UCSD-AML1 (cell line): ENCODE measurements around the gene HHAT.
A peak's percentile ranks its signal among the peaks of the same experiment; 100 is the strongest.

Source experiments
- DNase-seq: peaks from one replicate; lab custom pipeline; 2025; ENCODE audit not compliant: unreplicated experiment; lab: John Stamatoyannopoulos, UW

HHAT gene

DNA sequence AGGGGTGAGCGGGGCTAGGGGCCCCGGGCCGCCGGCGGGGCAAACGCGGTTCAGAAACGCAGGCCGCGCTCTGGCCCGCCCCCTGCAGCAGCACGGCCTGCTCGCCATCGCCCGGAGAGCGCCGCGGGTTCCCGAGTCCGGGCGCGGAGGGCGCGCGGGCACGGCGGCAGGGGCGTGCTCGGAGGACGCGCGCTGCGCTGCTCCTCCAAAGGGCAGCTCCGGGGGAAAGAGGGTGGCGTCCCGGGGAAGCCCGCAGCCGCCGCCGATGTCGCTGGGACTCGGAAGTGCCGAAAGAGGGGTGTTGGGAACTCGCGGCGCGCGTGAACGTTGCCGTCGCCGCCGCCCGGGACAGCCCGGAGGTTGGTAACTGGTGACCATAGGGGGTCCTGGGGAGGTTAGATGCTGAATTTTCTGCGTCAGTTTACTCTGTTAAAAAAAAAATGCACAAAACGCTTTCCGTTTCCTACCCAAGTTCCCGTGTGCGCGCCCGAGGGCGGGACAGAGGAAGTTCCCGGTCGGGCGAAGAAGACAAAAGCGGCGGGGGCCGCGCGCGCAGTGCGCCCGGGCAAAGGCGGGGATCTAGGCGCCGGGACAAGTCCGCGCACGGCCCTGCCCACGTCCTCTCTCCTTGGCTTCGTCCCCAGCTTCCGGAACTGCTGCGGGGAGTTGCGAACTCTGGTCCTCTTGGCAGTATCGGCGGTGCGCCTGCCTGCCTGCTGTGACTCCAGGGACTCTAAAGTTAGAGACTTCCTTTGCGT lies at the start of gene HHAT:
Gene HHAT, plus strand, starts transcription at position 157 of the 758 bp plus-strand sequence. CDS start 20,074 bp downstream, outside the sequence.
- DNase-seq = peak; percentile 74

DNA sequence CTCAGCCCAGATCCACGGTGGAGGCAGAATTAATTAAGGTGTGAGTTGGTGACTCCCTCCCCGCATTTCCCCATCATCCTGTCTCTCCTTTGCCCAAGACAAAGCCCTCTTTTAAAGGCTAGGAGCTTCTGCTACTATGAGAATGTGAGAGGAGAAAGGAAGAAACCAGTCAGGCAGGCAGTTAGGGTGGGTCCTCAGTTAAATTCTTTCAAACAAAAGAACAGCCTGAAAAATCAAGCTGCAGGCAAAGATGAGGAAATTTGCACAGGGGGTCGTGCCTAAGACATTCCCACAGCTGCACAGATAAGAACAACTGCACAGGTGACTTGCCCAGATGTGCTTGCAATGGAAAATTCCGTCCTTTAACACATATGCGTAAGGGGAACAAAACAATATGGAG lies 48.5 kb upstream of the HHAT start:
- DNase-seq = no peak

DNA sequence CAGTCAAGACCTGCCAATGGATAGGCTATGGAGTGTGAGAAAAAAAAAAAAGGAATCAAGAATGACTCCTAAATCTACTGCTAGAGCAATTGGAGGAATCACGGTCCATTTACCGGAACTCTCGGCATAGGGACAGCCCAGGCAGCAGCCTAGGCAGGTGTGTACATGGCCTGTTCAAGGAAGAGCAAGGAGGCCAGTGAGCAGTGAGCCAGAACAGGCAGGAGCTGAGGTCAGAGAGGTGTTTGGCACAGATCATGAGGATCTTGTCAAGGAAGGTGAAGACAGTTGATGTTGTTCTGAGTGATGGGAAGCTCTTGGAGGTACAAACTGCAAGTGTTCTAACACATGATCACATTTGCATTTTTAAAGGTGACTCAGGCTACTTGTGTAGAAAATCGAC lies 40.6 kb upstream of the HHAT start:
- no peak for DNase-seq

DNA sequence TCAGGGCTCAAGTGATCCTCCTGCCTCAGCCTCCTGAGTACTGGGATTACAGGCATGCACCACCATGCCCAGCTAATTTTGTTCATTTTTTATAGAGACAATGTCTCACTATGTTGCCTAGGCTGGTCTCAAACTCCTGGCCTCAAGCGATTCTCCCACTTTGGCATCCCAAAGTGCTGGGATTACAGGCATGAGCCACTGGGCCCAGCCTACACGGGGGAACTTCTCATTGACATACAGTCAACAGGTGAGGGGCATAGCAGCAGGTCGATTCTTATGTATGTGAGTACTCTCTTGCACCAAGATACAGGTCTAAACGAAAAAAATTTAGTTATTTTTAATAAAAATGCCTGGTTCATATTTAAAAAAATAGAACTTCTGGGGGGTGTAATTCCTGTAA lies 39.5 kb upstream of the HHAT start:
- no peak for DNase-seq

DNA sequence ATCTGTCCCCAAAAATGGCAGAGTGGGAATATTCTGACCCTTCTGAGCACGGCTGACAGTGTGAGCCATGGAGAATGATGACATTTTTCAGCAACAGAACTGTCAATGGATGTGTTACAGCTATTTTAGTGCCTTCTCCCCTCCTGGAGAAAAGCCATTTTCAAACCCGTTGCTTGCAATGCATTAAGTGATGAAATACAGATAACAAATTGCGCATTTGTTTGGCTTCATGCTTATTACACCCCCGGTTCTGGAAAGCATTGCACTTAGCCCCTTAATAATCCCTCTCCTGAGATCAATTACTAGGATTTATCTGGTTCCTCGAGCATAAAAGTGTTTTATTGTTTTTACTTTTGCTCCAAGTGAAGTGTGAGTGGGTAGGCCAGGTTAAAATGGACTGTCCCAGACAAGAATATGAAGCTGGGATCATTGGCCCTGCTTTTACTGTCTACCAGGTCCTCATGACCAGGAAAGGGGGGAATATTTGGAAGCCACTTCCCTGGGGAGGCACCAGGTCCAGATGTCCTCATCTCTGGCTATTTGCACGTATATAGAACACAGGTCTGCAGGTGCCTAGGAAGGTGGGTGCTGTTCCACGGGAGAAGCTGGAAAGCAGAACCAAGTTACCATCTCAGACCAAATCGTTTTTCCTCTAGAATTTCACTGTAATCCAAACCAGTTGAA lies 37.5 kb upstream of the HHAT start:
- DNase-seq = no peak

DNA sequence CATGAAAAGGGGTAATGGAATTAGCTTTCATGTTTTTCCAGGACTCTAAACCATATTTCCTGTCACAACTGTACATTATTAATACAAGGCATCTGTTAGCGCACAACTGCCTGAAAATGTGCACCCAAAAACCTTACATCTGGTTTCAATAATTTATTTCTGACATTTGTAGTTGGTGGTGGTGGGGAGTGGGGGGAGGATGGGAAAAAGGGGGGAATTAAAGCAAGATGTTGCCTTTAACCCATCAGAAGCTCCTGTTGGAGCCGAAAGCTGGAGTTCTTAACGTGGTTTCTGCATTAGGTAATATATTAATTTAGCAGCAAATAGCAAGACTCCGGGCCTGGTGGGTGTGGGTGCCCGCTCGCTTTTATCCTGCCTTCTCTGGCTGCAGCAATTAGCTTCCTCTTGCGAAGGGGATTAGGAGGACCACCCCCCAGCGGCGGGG lies 36.9 kb upstream of the HHAT start:
- no peak for DNase-seq

DNA sequence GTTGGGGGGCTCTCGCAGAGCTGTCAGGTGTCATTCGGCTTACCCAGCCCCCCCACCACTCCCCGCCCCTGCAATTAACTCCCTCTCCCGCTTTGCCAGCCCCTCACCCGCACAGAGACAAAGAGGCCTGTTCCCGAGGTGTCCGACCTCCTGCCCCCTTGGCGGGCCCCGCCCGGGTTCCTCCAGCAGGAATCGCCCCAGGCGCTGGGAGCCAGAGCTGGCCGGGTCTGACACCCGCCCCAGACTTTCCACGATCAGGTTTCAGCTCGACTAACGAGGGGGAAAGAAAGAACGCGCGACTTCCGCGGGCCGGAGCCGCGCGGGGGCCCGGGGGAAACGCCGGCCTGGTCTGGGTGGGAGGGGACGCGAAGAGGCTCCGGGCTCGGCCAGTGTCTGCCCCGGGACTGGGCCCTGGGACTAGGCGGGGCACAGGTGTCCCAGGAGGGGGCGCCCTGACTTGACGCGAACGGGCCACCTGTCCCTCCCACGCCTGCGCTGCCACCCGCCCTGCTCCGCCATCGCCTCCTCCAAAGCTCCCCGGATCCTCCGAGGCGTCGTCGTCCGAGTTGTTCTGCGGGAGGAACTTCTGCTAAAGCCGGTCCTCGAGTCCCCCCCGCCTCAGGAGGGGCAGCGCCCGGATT lies 36.4 kb upstream of the HHAT start:
- DNase-seq = no peak

DNA sequence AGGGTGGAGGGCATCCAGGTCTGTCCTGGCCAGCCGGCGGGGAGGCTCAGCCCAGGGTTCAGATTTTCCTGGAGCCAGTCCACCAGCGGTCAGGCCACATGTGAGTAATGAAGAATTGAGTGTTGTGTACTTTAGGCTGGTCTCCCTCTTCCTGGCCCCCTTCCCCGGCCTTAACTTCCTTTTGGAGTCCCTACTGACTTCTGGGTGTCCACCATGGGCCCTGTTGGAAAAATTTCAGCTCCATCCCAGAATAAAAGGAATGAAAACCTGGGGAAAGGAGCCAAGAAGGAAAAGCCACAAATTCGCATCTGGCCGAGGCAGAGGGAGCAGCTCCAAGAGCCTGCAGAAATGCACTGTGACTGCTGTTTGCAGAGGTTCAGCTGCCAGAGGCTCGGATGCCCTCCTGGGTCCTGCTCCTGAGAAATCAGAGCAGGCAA lies 35.5 kb upstream of the HHAT start:
- no peak for DNase-seq

DNA sequence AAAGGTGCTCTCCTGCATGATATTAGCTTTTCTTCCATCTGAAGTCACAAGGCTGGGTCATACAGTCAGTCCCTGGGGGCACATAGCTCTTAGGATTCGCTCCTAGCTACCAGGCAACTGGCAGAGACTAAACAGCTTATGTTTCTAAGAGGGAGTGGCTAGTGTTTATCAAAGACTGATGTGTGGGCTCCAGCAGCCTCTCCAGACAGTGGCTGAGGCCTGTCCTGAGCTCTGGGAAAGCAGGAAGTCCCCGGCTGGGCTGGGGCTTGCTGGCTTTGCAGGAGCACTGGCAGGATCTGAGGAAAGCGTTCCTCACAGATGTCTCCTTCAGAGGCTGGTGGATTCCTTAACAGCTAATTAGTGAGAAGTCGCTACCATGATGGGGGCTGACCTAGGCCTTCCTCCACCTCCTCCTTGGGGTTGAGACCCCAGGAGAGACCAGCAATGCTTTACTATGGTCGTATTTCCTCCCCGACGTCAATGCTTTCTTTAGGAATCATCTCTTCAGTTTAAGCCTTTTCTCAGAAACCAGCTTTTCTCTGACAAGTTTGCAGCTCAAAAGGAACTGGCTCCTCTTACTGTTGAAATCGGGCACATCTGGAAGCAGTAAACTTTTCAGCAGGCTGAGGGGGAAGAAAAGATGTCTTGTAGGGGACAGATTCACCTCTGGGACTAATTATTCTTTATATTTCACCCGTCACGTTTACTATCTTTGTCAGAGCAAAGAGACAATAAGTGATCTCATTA lies 33.5 kb upstream of the HHAT start:
- no peak for DNase-seq

DNA sequence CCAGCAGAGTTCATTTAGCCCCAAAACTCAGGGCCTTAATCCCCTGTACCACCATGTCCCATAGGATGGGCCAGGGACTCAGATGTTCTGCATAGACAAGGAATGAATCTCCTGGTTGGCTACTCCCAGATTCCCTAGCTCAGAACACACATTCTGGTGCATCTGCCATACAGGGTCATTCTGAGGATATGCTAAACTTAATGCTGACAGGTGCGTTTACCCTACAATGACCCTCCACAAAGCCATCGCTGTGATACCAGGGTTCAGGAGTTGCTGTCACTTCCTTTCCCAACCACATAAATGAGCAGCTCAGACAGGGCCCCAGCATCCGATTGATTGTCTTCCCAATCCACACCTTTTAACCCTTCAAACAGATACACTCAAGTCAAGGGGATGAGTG lies 32.0 kb upstream of the HHAT start:
- no peak for DNase-seq

DNA sequence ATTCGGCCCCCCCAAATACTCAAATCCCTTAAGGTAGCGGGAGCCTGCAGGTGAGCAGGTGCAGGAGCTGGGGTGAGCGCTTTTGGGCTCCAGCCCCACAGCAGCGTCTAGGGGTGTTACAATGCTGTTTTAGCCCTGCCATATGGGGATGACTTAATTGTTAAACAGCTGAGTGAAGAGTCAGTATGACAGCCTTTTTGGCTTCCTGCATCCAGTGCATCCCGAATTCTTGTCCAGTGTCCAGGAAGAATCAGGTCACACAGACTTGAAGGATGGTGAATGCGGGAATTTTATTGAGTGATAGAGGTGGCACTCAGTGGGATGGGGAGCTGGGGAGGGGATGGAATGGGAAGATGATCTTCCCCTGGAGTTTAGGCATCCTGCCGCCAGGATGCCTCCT lies 30.4 kb upstream of the HHAT start:
- DNase-seq = no peak

DNA sequence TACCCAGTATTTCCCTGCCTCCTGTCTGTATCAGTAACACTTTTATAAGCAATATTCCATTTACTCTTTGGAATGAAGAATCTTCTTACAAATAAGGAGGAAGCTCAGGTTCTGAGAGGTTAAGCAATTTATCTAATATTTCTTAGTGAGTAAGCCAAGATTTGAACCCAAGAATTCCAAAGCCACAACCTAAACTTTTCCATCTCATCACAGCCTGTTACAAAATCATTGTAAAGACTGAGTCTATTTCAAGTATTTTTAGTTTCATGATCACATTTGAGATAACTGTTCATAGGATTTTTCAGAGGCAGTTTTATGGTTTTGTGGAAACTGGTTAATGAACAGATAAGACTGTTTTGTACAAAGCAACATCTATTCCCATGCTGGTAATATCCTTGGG lies 29.8 kb upstream of the HHAT start:
- no peak for DNase-seq

DNA sequence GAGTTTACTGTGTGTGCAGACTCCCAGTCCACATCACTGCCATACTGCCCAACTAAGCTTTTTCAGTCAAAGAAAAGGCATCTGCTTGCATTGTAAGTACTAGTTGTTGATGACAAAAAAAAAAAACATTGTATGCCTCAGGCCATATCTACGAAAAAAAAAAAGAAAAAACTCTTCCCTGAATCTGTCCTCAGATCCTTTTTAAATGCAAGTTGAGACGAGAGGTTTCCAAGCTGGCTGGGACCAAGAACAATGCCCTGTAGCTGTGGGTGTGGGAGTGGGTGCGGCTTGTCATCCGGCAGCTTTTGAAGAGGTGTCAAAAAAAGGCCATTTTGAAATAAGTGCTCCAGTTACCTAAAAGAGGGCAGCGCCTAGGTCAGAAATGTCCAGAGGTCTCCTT lies 29.2 kb upstream of the HHAT start:
- DNase-seq = no peak

DNA sequence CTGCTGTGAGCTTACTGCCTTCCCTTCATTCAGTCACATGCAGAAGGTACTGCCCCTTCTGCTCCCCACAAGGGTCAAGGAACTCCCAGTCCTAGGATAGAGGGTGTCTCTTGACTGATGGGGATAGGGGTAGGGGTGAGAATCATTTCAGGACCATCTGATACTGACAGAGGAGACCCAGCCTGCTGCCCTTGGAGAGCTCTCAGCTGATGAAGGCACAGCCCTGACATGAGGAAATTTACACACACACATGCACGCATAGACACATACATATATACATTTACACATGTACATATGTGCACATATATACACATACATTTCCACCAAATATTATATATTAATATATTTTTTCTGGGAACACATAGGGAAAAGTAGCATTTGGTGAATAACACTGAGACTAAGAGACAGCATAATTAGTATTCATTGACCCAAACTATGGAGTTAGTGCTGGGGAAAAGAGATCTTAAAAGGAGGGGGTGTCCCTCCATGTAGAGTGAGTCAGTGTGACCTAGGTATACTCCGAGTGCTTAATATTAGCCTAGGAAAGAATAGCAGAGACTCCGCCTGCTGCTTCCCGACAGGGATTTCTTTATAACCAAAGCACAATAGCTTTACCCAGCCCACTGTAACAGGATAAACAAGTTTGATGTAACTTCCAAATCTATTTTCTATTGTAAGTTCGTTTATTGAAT lies 27.6 kb upstream of the HHAT start:
- no peak for DNase-seq

DNA sequence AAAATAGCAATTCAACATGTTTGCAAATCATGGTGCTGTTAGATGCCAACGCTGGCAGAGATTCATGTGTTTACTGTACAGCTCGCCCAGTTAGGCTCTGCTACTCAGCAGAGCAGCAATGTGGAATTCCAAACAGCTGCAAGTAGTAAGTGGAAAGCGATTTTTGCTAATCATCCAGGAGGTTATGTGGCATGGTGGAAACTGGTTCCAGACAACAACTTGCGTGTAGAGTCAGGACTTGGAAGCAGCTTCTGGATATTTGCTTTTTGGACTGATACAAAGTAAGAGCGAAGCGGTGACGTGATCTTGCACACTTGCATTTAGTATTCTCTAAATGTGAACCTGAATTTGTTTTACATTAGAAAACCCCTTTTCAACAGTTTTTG lies 27.1 kb upstream of the HHAT start:
- no peak for DNase-seq

DNA sequence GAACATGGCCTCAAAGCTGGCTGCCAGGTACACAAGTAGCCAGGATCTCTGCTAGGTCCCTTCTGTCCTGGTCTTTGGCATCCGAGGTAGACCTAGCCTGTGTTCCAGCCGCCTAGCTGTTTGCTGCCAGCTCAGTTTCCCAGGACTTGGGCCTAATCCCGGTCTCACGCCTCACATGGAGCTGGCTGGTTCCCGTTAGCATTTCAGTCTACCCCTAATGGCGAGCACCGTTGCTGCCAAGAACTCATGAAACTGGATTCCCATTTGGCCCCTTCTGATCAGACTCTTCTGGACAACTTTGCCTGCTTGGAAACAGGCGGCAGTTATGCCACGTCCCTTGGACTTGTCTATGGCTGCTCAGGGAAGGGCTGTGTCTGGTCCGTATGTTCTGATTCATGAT lies 26.2 kb upstream of the HHAT start:
- DNase-seq = no peak

DNA sequence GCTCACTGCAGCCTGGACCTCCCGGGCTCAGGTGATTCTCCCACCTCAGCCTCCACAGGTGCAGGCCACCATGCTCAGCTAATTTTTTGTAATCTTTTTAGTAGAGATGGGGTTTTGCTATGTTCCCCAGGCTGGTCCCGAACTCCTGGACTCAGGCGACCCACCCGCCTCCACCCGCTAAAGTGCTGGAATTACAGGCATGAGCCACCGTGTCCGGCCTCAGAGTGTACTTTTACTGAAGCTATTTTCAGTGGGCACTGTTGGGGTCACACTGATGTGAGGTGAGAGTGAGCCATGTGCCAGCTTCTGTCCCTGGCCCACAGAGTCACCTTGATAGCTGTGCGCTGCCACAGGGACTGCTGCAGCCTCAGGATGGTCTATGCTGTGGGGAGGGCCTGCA lies 25.3 kb upstream of the HHAT start:
- no peak for DNase-seq

DNA sequence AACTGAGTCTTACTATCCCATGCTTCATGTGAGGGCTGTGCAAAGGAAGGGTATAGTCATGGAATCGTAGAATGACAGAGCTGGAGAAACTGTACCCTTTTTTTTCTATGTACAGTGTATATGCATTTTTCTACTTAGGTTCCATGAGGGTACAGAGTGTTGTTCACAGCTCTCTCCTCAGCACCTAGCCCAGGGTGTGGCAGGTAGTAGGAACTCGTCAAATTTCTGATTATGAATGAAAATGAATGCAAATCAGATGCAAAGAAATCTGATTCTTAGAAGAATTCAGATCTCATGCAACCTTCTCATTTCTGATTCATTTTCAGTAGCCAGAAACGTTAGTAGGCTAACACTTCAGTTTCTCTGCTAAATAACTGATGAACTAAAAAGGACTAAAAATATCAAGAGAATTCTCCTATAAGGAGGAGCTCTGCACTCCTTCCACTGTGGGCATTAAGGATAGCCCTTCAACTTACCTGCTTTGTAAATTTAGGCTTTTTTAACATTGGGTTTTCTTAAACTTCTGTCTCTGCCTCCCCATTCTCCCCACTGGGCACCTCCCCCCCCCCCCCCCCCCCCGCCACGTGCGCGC lies 18.0 kb upstream of the HHAT start:
- DNase-seq = no peak

DNA sequence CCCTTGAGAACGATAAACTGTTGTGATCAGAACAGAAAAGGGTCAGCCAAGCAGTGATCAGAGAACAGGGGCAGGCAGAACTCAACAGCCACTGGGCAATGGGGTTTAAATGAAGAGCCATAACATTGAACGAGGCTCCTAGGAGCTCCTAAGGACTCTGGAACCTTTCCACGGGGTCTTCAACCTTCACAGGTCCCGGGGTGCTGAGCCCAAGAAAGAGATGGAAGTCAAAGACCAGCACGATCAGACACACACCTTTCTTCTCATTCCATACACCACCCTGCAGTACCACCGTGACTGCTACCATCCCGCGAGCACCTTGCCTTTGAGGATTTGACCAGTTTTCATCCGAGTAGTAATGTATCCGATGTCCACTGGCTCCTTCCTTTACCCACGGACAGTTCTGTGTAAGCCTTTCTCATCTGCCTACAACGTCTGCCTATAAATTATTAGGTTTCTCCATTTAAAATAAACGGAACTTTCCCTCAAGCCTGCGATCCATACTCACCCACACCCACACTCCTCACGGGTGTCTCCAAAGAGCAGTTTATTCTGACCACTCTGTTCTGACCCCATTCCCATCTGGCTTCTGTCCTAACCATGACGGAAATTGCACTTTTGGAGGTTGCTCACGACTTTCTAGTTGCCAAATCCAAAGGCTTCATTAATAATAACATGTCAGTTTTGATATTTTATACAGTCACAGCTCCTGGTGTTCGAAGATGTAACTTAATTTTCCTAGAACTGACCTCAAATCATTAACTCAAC lies 16.8 kb upstream of the HHAT start:
- DNase-seq = no peak
